ENCODE data around the gene FBXO15. TPM values are rescaled to one million over a fixed set of nuclear protein-coding genes. Genes with fewer than 3 reads are reported as not detected.
A peak's percentile ranks its signal among the peaks of the same experiment; 100 is the strongest.

Gene FBXO15
- total RNA-seq, 4 donors from 2014 or later = not detected

- peaks cover 0 to 4% (median 0%) of the 10 kb centered on the region in 4 donors for H3K9me3 ChIP-seq
- H3K36me3 ChIP-seq = no peaks in the 10 kb centered on the region
- no peaks in the 10 kb centered on the region for H3K4me1 ChIP-seq
- no peak overlapping the region for H3K4me3 ChIP-seq
- DNase-seq = no peak
- H3K27me3 ChIP-seq = no peaks in the 10 kb centered on the region
- TF ChIP-seq POLR2A (IDR thresholded peaks at IDR 0.05) (no peak), CTCF (IDR thresholded peaks at IDR 0.05) (no peak)
- no peak overlapping the region for H3K27ac ChIP-seq
Observed at GRCh38 chr18:74050807-74051206, 96.8 kb downstream of the FBXO15 start.

GRCh38 chr18:74040459-74041332, 106.9 kb downstream of the FBXO15 start:
- no peak for TF ChIP-seq POLR2A (IDR thresholded peaks at IDR 0.05)
- TF ChIP-seq CTCF (IDR thresholded peaks at IDR 0.05) = peak in 5 of 6 experiments; percentile 31 to 67 (median 55)

GRCh38 chr18:74040008-74040407, 107.6 kb downstream of the FBXO15 start:
- Histone ChIP-seq H3K36me3 (no peaks in the 10 kb centered on the region), H3K4me1 (no peaks in the 10 kb centered on the region), H3K27ac (no peak overlapping the region), H3K4me3 (no peak overlapping the region), H3K9me3 (no peaks in the 10 kb centered on the region), H3K27me3 (no peaks in the 10 kb centered on the region)
- DNase-seq = no peak
- TF ChIP-seq POLR2A (IDR thresholded peaks at IDR 0.05) = no peak

More at GRCh38 chr18:74040459-74041332, 106.9 kb downstream of the FBXO15 start:
- Histone ChIP-seq H3K4me1 (no peaks in the 10 kb centered on the region), H3K27ac (no peak overlapping the region), H3K27me3 (no peaks in the 10 kb centered on the region), H3K9me3 (no peaks in the 10 kb centered on the region), H3K4me3 (no peak overlapping the region), H3K36me3 (no peaks in the 10 kb centered on the region)
- peak; percentile 38 to 79 (median 64) for DNase-seq

- Histone ChIP-seq H3K27ac (no peak overlapping the region), H3K27me3 (no peaks in the 10 kb centered on the region), H3K4me1 (no peaks in the 10 kb centered on the region), H3K36me3 (no peaks in the 10 kb centered on the region), H3K9me3 (no peaks in the 10 kb centered on the region), H3K4me3 (no peak overlapping the region)
- DNase-seq = no peak
- TF ChIP-seq POLR2A (IDR thresholded peaks at IDR 0.05) (no peak), CTCF (IDR thresholded peaks at IDR 0.05) (no peak)
Observed at GRCh38 chr18:74029161-74029560, 118.5 kb downstream of the FBXO15 start.

Other genes with a start within 250 kb of the FBXO15 start
- gene TIMM21, start 689 bp upstream of the FBXO15 start, total RNA-seq = 10 to 100 TPM; 15.9 to 36.3 (median 22.2) TPM
- gene CYB5A, start 144.1 kb upstream of the FBXO15 start, total RNA-seq = 100 to 1,000 TPM; 171 to 732 (median 331) TPM
- not detected for gene C18orf63, start 168.0 kb upstream of the FBXO15 start, total RNA-seq